IPS-NIHi7 (cell line): ENCODE results near the gene ZBTB34.
A peak's percentile ranks its signal among the peaks of the same experiment; 100 is the strongest.
"Not testable (repeated sequence)": the region's sequence is repeated elsewhere in the genome, so short reads cannot be mapped to it uniquely, and the experiment has no call there.

Experiments used
- DNase-seq: peaks from one replicate; pipeline ENCODE4 v3.0.0; 2012; ENCODE audit warnings: mixed read lengths; ENCODE audit errors: extremely low spot score

ZBTB34 gene

DNA sequence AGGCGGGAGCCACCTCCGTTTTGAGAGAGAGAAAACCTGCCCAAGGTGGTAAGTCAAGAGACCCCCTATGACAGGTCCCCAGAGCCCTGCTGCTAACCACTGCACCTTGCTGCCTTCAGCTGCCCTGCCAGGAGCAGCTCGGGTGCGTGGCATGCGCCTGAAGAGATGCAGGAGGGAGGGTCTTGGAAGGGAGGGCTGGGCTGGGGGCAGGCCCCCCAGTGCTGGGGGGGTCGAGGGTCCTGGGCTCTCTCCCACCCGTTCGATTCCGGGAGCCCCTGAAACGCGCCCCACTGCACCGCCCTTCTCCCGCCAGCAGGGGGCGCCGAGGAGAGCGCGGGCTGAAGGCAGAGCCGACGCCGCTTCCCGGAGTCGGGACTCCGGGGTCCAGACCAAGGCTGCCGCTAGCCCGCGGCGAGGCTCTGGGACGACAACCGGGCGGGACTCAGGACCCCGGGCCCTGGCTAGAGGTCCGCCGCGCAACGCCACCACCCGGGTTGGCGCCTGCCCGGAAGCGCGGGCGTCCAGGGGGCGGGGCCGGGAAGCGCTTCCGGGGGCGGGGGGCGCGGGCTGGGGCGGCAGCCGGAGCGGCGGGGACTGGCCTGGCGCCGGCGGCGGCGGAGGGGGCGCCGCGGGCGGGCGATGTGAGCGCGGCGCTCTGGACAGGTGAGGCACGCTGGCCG is at the start of gene ZBTB34:
Gene ZBTB34, plus strand, starts transcription at position 563 of the 680 bp plus-strand sequence. CDS start 18,761 bp downstream, outside the sequence.
- DNase-seq, result peak; percentile 83

GRCh38 chr9:126813072-126813471 is 47.4 kb upstream of the ZBTB34 start:
- no peak for DNase-seq

DNA sequence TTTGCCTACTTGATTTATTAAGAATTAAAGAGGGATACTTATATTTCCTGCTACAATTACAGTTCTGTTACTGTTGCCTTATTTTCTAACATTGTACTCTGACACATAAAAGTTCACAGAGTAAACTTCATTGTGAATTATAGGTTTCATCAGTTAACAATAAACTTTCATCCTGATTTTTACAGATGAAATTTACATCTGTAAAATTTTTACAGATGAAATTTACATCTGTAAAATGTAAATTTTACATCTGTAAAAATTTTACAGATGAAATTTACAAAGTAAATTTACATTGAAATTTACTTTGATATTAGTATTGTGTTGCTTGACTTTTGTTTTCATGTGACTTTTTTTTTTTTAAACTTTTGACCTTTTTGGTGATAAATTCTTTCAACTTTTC is 46.3 kb upstream of the ZBTB34 start:
- DNase-seq, result no peak

DNA sequence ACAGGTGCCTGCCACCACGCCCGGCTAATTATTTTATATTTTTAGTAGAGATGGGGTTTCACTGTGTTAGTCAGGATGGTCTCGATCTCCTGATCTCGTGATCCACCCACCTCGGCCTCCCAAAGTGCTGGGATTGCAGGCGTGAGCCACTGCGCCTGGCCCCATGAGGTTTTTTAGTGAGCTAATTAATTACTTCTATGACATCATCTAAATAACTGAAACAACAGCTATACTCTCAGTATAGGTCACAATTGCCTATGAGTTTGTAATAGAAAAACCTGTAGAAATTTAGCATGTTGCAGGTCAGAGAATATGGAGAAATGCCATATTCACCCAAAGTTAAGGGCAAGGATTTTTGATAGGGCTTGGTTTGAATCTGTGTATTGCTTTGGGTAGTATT is 42.8 kb upstream of the ZBTB34 start:
- DNase-seq, result not testable (repeated sequence)

- DNase-seq, result no peak
Observed at GRCh38 chr9:126818482-126818881, 42.0 kb upstream of the ZBTB34 start.

DNA sequence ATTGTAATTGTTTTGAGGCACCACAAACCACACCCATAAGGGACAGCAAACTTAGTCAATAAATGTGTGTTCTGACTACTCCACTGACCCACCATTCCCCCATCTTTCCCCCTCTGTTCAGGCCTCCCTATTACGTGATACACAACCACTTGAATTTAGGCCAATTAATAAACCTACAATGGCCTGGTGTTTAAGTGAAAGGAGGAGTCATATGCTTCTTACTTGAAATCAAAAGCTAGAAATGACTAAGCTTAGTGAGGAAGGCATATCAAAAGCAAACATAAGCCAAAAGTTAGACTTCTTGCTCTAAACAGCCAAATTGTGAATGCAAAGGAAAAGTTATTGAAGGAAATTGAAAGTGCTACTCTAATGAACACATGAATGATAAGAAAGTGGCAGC is 41.0 kb upstream of the ZBTB34 start:
- no peak for DNase-seq

DNA sequence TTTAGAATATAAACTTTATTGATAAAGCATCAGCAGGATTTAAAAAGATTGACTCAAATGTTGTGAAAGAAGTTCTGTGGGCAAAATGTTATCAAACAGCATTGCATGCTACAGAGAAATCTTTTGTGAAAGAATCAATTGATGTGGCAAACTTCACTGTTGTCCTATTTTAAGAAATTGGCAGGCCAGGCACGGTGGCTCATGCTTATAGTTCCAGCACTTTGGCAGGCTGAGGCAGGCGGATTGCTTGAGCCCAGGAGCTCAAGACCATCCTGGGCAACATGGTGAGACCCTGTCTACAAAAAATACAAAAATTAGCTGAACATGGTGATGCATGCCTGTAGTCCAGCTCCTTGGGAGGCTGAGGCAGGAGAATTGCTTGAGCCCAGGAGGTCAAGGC is 38.2 kb upstream of the ZBTB34 start:
- DNase-seq, result no peak

GRCh38 chr9:126822873-126823272 is 37.6 kb upstream of the ZBTB34 start:
- no peak for DNase-seq

DNA sequence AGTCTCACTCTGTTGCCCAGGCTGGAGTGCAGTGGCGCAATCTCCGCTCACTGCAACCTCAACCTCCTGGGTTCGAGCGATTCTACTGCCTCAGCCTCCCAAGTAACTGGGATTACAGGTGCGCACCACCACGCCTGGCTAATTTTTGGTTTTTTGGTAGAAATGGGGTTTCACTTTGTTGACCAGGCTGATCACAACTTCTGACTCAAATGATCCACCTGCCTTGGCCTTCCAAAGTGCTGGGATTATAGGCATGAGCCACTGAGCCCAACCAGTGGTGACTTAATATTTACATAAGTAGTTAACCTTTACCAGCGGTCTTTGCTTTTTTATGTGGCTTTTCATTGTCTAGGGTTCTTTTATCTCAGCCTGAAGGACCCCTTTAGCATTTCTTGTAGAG is 36.4 kb upstream of the ZBTB34 start:
- DNase-seq, result not testable (repeated sequence)

DNA sequence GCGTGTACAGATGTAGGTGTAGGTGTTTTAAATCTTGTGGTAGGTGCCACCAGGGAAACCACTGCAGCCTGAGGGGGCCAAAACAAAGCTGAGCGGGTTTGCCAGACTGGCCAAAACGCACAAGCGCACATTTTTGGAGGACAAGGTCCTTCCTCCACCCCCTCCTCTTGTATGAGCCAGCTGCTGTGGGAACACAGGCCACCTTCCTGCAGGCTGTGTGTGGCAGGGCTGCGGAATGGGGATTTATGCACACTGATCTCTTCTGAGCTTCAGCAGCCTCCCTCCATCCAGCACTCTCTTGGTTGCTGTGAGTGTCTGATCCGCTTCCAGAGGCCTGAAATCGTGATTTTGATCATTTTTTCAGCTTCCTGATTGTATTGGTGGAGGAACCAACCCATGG is 33.2 kb upstream of the ZBTB34 start:
- DNase-seq, result no peak

DNA sequence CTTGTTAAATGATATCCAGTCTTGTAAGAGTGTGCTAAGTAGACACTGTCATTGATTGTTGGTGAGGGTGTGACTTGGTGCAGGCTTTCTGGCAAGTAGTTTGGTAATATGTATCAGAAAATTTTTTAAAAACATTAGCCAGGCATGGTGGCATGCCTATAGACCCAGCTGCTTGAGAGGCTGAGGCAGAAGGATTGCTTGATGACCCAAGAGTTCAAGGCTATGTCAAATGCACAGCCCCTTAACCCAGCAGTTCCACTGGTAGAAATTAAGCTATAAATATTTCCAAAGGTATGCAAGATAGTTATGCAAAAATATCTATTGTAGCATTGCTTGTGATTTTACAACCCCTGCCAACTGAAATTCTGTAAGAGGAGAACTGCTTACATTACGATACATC is 31.4 kb upstream of the ZBTB34 start:
- DNase-seq, result no peak

DNA sequence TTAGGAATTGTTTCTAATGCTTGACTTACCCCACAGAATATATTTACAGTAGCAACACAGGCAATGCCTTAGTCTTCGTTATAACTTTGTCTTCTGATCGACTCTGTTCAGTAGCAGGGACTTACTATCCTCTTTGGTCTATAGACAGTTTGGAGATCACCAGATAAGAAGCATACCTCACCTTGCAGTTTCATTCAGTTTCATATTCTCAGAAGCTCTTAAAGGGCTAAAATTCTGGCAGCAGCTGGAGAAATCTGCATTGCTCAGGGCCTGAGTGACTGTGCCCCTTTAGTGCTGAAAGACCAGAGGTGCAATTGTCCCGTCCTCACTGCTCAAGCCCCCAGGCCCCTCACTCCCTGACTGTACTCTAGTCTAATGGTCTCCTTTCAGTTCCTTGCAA is 29.6 kb upstream of the ZBTB34 start:
- no peak for DNase-seq

DNA sequence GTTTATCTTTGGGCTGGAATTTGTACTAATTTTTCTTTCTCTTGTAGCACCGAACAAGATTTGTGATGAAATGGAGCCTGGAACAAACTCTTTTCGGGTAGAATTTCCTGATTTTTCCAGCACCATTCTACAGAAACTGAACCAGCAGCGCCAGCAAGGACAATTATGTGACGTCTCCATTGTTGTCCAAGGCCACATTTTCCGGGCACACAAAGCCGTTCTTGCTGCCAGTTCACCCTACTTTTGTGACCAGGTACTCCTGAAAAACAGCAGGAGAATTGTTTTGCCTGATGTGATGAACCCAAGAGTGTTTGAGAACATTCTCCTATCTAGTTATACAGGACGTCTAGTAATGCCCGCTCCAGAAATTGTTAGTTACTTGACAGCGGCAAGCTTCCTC is 28.0 kb upstream of the ZBTB34 start:
- no peak for DNase-seq

DNA sequence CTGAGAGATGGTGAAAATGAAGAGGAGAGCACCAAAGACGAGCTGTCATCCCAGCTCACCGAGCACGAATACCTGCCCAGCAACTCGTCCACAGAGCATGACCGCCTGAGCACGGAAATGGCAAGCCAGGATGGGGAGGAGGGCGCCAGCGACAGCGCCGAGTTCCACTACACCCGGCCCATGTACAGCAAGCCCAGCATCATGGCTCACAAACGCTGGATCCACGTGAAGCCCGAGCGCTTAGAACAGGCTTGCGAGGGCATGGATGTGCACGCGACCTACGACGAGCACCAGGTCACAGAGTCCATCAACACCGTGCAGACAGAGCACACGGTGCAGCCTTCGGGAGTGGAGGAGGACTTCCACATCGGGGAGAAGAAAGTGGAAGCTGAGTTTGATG is 27.4 kb upstream of the ZBTB34 start:
- no peak for DNase-seq

DNA sequence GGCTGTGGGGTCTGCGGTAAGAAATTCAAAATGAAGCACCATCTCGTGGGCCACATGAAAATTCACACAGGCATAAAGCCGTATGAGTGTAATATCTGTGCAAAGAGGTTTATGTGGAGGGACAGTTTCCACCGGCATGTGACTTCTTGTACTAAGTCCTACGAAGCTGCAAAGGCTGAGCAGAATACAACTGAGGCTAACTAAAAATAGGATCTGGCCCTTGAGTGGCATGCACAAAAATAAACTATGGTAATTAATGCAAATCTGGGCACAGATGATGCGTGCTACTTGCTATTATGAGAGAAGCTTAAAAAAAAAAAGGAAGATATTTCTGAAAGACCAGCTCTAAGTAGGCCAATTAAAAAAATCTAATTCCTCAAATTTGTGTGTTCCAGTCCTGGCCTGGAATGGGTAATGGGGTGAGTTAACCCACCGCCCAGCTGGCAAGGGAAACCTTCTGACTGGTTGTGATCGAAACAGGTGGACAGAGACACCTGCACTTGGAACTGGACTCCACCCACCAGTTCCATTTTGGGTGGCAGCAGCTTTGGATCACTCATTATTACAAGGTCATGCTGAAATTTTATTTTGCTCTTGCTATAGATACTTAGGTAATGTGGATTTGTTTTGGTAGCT is 26.6 kb upstream of the ZBTB34 start:
- DNase-seq, result no peak

DNA sequence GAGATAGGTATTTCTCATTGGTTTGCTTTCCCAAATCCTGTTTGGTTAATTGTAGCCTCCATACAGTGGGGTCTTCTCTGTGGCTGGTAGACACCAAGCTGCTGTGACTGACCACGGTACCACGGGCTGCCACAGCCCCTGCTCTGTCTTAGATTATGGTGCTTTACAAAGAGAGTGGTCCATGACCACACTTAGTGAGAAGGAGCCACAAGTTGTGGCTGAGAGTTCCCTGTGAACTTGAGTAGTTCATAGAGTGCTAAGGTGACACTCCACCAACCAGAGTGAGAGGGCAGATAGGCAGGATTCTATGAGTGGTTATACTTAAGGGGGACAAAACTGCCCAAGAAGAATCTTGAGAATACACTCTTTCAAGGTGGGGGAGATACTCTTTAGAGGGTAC is 25.8 kb upstream of the ZBTB34 start:
- DNase-seq, result no peak

DNA sequence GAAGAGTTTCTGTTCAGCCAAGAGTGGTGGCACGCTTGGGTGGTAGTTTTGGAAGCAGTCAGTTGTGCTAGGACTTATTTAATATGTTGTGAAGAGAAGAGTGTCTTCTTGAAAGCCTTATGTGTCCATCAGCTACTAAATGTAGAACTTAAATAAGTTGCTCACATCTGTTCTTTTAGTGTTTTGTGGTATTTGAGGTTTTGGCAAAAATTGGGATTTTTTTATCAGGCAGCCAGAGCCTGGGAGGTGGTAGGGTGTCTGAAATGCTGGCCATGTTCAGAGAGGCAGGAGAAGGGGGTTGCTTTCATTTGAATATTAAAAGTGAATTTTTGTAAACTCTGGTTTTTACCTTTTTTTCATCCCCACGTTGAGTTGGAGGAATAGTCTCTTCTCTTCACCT is 24.2 kb upstream of the ZBTB34 start:
- no peak for DNase-seq

DNA sequence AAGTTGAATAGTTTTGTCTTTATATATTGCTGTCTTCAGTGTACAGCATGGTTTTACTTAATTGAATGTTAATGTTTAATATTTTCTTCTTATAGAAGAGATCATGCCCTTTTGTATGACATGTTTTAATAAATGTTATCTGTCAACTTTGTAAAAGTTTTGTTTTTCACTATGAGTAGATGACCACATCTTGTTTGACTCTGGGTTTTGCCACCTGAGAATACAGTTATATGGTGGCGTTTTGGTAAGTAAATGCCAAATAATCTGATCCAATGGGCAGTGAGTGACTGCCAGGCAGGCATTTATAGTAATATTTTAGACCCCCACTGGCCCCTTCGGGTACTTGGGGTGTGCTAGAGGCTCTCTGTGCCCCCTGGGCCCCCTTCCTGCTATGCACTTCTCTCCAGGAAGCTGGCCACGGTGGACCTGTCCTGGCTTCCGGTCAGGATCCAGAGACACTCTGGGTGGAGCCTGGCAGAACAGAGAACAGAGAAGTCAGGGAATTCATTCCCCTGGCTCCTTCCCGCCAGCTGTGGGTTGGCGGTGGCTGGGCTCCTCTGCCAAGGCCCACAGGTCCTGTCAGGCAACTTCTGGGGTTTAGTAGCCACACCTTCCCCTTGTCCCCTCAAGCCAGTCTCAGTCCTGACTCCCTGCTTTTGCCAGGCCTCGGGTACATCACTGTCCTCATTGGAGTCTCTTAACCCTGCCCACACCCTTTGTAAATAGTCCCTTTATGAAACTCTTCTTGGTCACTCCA is 22.2 kb upstream of the ZBTB34 start:
- no peak for DNase-seq

DNA sequence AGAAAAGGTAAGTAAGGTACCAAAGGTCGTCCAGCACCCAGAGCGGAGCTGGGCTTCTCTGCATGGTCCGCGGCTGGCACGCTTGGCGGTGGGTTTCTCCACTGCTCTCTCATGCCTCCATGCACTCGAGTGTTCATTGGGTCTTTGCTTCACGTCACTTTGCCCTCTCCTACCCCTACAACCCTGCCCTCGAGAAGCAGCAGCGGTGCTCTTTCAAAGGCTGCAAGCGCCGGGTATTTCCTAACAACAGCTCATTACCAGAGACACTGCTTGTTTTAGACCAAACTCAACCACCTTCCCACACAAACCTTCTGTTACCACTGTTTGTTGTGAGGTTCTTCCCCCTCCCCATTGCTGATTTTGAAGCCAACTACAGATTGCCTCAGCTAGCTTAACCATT is 21.5 kb upstream of the ZBTB34 start:
- no peak for DNase-seq

GRCh38 chr9:126839301-126839700 is 21.1 kb upstream of the ZBTB34 start:
- no peak for DNase-seq

GRCh38 chr9:126842220-126842842 is 18.1 kb upstream of the ZBTB34 start:
- no peak for DNase-seq

DNA sequence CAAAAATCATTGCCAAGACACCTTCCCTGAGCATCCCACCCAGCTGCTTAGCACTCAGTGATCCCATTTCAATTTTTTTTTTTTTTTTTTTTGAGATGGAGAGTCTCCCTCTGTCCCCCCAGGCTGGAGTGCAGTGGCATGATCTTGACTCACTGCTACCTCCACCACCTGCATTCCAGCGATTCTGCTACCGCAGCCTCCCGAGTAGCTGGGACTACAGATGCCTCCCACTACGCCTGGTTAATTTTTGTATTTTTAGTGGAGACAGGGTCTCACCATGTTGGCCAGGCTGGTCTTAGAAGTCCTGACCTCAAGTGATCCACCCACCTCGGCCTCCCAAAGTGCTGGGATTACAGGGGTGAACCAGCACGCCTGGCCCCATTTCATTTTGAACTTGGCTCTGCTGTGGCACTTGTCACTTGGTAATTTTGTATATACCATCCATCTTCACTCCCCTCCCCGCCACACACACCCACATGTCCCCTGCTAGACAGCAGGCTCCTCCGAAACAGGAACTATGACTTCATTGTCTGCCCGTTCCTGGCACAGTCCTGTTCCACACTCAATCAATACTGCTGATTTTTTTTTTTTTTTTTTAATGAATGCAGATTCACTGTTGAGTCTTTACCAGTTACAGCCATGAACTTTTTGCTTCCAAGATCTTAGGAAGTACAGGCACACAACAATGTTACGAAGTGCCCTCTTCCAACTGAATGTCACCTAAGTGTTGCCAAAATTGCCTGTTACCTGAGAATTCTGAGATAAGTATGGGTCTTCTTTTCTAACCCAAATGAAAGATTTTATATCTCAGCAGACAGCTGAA is 17.3 kb upstream of the ZBTB34 start:
- no peak for DNase-seq
